IPS-11a (cell line): ENCODE measurements around the gene KIAA1217.
"Not testable (repeated sequence)": the region's sequence is repeated elsewhere in the genome, so short reads cannot be mapped to it uniquely, and the experiment has no call there.

Experiments used
- H3K4me3 ChIP-seq: one replicate; pipeline ENCODE4 v1.5.1; 2013; ENCODE audit warnings: low read depth, low read length, control low read depth

KIAA1217 gene

DNA sequence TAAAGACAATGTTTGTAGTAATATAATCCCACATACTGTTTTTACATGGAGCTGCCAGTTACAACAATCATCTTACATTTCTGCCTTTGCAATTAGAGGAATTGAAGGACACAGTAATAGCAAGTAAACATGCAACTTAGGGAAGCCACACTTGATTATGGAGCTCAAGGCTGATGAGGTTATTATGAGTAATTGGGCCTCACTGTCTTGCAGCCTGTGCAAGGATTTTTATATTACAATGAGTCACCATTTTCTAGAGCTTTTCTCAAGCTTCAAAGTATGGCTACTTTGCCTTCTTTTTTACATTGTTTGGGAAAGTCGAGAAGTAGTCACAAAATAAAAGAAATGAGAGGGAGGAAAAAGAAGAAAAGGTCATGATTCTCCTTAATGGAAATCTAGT is 226.4 kb downstream of the KIAA1217 start:
- H3K4me3 ChIP-seq, result no peak overlapping the region

DNA sequence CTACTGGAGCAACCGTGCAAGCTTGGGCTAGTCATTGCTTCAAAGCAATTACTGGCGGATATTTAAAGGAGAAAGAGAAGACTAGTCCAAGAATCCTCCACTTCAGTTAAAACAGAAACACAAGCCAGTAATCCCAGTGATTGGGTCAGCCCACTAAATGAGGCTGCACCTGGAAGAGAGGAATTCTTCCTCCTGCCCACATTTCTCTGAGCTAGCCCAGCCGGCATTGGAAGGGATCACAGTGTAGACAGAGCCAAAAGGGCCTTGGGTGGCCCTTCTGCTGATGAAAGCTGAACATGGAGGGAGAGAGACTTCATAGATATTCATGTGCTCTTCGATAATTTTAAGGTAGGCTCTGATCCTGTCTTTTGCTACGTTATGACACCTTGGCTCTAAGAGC is 228.4 kb downstream of the KIAA1217 start:
- no peak overlapping the region for H3K4me3 ChIP-seq

DNA sequence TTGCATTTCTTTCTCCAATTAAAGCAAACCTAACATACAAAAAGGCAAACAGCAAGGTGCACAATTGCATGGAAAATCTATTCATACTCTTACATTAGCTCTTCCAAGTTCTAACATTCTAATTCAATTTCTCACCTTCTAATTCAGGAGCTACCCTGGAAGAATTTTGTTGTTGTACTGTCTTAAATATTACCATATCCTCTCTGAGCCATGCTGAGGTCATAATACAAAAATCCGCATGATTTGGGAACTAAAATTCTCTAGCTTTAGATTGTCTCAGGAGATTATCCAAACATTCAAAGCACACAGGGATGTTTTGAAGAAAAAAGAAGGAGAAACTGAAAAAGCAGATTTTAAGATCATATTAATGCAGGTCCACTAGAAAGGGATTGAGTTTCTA is 229.9 kb downstream of the KIAA1217 start:
- no peak overlapping the region for H3K4me3 ChIP-seq

DNA sequence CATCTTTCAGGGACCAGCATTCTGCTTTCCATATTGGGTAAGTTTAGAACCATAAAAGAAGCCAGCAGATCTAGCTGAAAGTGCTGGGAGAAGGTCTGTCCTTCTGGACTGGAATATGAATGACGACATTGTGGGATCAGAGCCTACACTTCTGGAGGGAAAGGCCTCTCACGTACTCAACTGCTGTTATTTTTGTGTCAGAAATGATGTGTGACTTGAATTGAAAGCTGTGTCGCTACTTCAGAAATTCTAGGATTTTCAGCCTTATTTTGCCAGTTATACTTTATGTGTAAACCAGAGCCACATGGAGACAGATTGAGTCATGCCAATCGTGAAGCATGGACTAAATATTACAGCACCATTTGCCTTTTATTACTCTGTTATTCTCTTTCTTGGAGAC is 231.0 kb downstream of the KIAA1217 start:
- H3K4me3 ChIP-seq, result no peak overlapping the region

DNA sequence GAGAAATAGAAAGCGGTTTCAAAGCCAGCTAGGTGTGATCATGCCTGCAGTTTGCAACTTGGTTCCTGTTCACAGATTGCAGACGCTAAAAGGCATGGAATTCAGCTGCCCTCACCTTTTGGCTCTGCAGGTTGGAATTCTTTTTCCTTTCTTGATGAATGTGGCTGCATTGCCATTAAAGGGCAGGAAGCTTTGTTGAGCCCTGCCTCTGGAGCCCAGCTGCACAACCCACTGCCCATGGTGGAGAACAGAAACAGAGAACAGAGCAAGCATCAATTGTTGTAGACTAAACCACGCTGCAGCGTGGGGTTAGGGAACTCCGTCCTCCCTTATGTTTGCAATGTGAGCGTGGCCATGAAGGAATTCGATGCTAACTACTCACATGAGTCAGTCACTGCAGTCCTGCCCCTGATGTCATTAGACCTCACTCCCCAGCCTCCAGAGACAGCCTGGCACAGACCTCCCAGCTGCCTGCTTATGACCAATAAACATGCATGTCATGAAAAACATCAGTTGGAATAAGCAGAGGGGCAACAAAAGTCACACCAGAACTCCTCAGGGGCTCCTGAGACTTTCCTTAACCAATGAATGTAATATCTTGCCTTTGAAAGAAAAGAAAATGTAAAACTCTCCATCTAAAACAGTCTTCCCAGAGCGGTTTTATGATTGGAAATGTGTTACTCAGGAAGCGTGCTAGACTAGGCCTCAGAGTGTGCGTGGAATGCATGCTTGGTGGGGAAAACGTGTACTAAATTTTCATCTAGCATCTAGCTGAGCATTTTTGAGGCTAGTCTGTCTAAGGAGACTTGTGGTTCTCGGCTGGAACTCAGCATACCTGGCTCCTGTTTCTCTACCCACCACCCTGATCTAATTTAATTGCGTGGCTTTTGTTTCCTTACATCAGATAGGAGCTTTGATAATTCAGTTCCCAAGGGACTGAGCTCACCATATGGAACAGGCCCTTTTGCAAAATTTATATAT is 232.2 kb downstream of the KIAA1217 start:
- no peak overlapping the region for H3K4me3 ChIP-seq

DNA sequence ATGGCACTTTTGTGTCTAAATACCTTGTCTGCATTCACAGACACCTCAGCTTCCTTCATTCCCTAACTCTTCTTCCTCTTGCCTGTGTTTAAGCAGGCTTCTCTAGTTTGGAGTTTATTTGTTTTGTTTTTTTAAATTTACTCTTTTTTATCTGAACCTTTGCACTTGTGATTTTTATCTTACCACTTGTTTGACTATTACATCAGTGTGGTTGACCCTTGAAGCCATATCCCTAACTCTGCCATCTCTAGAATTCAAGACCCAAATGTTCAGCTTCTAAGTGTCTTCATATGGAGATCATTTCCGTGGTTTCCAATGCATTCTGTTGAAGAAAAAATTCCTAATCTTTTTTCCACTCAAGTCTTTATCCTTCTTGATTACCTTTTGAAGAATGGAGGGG is 233.3 kb downstream of the KIAA1217 start:
- no peak overlapping the region for H3K4me3 ChIP-seq

DNA sequence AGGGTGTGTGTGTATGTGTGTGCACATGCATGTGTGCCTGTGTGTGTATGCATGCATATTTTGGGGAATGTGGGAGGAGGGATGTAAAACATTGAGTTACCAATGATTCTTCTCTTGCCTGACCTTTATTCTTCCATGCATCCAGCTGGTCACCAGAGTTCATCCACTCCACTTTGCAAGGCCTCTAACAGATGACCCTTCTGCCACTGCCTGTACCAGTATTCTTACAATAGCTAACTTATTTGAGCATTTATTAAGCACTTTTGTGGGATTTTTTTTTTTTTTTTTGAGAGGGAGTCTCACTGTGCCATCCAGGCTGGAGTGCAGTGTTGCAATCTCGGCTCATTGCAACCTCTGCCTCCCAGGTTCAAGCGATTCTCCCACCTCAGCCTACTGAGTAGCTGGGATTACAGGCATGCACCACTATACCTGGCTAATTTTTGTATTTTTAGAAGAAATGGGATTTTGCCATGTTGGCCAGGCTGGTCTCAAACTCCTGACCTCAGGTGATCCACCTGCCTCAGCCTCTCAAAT is 233.8 kb downstream of the KIAA1217 start:
- H3K4me3 ChIP-seq, result not testable (repeated sequence)

DNA sequence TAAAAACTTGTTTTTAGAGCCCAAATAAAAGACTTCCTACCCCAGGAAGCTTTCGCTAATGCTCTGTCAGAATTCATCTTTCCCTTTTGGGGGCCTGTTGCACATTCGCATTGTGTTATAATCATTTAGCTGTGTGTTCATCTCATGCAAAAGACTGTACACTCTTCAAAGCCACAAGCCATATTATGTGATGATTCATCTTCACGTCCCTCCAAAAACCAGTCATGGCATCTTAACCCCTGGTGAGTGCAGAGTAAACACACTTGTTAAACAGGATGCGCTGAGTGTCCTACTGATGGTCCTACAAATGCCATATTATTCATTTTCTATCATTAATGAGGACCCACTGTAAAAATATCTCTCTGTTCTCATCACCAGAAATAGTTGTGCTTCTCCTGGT is 235.4 kb downstream of the KIAA1217 start:
- no peak overlapping the region for H3K4me3 ChIP-seq

DNA sequence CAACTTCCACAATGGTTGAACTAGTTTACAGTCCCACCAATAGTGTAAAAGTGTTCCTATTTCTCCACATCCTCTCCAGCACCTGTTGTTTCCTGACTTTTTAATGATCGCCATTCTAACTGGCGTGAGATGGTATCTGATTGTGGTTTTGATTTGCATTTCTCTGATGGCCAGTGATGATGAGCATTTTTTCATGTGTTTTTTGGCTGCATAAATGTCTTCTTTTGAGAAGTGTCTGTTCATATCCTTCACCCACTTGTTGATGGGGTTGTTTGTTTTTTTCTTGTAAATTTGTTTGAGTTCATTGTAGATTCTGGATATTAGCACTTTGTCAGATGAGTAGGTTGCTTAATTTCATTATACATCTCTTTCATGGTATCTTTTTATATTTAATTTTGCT is 237.0 kb downstream of the KIAA1217 start:
- H3K4me3 ChIP-seq, result not testable (repeated sequence)

DNA sequence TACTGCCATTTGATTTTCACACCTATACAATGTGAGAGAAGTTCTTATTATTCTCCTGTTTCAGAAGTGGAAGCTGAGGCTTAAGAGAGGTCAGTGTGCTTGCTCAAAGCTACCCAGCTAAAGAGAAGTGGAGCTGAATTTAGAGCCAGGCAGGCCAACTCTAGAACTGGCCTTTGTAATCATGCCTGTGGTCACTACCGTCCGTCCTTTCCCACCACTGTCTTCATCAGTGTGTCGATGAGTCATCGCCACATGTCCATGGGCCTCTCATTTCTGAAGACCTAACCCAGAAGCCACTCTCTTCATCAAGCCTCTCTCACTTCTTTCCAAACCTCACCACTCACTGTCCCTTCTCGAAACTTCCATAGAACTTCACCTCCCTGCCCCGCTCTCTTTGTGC is 237.8 kb downstream of the KIAA1217 start:
- H3K4me3 ChIP-seq, result no peak overlapping the region

DNA sequence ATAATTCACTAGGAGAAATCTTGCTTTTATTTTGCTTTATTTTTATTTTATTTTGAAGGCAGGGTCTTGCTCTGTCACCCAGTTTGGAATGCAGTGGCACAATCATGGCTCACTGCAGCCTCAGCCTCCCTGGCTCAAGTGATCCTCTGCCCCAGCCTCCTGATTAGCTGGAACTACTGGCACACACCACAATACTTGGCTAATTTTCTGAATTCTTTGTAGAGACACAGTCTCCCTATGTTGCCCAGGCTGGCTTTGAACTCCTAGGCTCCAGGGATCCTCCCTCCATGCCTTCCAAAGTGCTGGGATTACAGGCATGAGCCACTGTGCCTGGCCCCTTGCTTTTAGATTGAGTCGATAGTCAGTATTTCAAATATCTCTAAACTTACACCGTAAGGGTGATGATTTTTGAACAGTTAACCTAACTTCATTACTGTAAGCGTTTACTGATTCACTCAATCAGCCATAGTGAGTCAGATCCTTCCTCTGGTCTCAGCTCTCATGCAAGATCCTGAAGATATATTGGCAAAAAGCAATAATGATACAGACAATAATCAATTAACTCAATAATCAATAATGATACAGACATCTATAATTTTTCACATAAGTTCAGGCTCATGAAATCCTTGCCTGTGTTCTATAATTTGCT is 239.5 kb downstream of the KIAA1217 start:
- H3K4me3 ChIP-seq, result no peak overlapping the region

DNA sequence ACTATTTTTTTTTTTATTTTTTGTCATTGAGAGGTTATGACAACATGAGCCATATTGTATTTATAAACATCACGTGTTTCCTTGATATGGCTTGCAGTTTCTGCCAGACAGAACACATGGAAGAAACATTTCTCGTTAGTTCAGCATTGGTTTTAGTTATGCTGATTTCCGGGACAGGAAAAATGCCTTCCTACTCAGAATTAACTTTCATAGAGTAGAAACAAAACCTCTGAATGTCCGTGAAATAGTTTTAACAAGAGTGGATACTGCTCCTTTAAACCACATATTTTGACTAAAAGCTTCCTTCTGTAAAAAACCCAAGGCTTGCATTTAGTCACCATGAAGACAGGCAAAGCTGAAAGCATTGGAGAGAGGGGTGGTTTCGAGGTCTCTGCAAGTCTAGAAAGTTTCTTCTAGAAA is 240.4 kb downstream of the KIAA1217 start:
- no peak overlapping the region for H3K4me3 ChIP-seq

DNA sequence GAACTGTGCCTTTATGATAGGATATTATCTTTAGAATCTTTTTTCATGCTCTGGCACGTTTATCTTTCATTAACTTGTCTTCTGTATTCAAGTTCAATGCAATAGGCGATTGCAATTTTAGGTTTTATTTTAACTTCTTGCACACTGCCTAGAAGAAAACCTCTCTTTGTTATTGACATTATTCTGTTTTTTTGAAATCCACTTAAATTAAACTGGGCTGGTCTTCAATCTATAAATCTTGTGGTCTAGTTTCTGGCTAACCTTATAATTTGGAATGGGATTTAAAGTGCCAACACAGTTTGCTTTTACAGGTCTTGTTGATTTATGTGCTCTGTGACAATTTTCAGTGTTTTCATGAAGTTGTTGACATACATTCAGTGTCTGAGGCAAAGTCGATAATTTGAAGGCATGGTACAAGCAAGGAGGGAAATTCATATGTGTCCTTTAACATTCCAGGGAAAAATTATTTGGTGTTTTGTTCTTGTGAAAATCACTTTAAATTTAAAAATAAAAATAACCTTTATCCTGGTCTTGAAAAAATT is 240.9 kb downstream of the KIAA1217 start:
- H3K4me3 ChIP-seq, result no peak overlapping the region

DNA sequence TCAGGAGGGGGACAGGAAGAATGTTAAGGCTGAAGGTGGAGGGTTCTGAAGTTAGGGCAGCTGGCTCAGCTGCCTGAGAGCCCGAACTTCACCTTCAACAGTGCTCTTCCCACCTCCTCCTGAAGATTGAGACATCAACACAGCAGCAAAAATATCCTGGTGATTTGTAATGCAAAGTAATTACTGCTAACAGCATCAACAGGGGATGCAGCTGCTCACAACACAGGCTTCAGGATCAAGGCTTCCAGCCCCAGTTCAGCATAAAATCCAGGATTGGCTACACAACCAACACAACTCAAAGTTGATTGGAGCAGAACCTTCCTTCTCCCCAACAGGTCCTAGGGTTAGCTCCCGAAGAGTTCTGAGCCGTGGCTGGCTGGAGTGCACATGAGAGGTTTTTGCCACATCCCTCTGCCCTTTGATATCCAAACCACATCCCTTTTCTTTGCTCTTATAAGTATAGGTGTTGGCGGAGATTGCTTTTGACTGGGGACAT is 242.4 kb downstream of the KIAA1217 start:
- no peak overlapping the region for H3K4me3 ChIP-seq

DNA sequence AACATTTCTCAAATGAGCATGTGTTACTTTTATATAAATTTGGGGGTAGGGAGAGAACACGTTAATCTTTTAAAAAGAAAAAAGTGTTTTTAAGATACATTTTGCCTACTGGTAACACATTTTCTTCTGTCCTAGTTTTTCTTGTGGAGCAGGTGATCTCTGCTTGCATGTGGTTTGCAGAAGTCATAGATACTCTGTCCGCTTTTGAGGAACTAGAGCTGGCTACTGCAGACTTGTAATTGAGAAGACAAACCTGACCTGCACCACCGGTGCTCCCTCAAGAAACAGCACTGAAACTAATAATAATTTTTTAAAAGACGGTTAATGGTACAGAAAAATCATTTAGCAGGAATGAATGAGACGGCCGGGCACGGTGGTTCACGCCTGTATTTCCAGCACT is 243.1 kb downstream of the KIAA1217 start:
- no peak overlapping the region for H3K4me3 ChIP-seq

DNA sequence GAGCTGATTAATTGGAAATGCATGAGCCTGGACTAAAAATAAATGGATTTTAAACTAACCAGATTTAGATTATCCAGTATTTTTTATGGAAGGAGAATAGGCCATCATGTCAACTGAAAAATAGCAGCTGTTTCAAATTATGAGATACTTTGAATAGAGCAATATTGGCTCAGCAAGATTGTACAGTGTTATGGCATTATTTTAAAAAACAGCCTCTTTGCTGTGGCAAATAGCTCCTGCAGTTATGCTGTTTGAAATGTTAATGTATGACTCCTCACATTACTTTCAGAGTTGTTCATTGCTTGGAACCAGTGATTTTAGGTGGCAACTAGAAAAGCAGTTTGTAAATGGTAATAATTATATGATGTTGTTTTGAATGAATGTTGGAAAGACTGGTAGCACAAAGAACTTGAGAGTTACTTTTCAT is 244.5 kb downstream of the KIAA1217 start:
- no peak overlapping the region for H3K4me3 ChIP-seq

DNA sequence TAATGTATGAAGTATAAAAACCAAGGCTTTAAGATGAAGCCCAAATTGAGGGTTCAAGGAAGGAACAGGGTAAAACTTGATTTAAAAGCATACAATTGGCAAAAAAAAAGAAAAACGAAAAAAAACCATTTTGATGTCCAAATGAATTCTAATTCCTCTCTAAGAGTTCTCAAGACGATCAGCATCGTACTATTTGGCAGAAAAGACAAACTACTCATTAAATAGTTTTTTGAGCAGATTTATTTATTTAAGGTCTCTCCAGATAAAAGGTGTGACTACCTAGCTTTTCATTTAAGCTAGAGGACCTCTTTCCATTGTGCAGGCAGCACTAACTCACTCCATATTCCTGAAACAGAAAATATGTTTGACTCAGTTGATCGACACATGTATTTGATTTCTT is 245.0 kb downstream of the KIAA1217 start:
- no peak overlapping the region for H3K4me3 ChIP-seq

DNA sequence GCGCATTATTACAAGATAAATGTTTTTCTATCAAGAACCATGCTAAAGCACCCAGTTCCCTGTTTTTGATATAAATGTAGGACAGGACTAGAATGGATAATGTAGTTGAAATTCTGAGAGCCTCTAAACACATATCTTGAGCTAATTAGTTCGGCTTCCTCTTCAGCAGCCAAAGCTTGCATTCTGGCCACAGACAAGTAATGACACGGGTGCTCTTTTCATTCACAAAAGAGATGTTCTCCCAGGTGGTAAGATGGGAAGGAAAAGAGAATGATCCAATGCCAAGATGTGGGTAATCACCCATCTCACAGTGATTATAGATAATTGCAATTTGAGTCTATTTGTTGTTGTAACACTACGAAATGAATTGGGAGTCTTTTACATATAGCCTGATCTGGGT is 246.5 kb downstream of the KIAA1217 start:
- no peak overlapping the region for H3K4me3 ChIP-seq

DNA sequence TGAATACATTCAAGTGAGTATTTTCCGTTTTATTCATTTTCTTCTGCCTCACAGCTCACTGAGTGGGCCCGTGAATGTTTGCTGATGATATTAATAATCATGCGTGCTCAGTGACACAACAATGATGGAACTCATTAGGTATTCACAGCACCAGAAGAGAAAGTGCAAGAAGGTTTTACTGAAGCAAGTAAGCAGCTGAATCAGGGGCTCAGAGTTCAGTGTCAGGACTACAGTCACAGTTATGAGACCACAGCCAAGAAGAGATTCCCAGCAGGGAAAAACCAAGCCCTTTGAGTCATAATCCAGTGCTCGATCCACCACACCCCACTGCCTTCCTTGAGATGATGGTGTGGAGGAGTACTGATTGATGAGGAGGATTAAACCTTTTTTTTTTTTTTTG is 247.4 kb downstream of the KIAA1217 start:
- H3K4me3 ChIP-seq, result no peak overlapping the region

DNA sequence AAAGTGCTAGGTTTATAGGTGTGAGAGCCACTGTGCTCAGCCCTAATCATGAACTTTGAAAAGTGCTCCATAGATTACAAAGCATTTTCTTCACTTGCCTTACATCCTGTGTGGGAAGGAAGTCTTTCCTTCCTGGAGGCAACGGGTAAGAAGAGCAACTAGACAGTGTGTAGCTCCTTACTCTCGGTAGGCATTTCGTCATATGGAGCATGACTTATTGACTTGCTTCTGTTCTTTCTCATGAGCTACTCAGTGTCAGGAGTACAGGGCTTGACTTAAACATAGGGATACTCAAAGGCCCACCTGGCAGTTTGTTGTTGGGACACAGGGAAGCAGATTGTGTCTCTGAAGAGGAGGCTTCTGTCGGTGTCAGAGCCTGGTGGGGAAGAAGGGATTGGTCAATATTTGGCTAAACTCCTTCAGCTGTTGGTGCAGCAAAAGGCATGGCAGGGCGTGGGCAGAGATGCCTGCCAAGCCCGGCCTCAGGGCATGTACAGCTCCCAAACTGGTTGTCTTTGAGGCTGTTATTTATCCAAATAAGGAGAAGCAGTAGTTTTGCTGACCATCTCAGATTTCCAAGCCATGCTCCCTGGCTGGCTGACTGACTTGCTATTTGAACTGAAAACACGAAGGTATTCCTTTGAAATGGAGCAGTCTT is 248.9 kb downstream of the KIAA1217 start:
- H3K4me3 ChIP-seq, result no peak overlapping the region

DNA sequence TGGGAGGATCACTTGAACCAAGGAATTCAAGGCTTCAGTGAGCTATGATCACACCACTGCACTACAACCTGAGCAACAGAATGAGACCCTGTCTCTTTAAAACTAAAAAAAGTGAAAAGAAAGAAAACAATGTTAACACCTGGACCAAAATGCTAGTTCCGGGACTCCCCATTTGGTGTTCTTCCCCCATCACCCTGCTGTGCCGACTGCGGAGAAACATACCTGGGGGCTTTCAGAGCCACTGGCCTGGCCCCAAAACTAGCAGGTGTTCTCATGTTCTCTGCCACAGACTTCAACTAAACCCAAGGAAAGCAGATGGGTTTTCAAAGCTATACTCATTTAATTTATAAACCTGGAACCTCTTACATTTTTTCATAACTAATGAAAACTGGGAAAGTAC is 250.9 kb downstream of the KIAA1217 start:
- H3K4me3 ChIP-seq, result no peak overlapping the region
